ENCODE measurements around the gene FLRT2. TPM values are rescaled to one million over a fixed set of nuclear protein-coding genes. Genes with fewer than 3 reads are reported as not detected.

Gene FLRT2
- total RNA-seq, 1 experiment from 2014 or later = 0.17 TPM

- H3K9ac ChIP-seq (ENCODE audit: low read length) = no peak overlapping the region
- no peaks in the 10 kb centered on the region for H3K36me3 ChIP-seq (ENCODE audit: control insufficient read depth in 1 of 2, insufficient read depth in 2 of 2, low read length in 2 of 2)
- ChIA-PET CTCF (no interaction called here), POLR2A (no interaction called here), RAD21 (ENCODE audit: low non-redundant PET in 1 of 2, low total read pairs in 2 of 2, uncharacterized antibody in 2 of 2, unreplicated experiment in 2 of 2) (no interaction called here)
- H3K27ac ChIP-seq (ENCODE audit: low read depth, low read length) = no peak overlapping the region
- H2AFZ ChIP-seq (ENCODE audit: low read depth, low read length, poor library complexity, severe bottlenecking) = no peak overlapping the region
- BruUV-seq (replicated peaks) = no TSS peak
- ATAC-seq = no peak
- no peaks in the 10 kb centered on the region for H4K20me1 ChIP-seq (ENCODE audit: insufficient read depth)
- peaks cover 14 to 23% of the 10 kb centered on the region in 2 experiments; a peak in 2 of 4 replicates for H3K9me3 ChIP-seq (ENCODE audit: control insufficient read depth in 1 of 2, insufficient read depth in 1 of 2, low read depth in 1 of 2, low read length in 2 of 2)
- intact Hi-C loops (cut with micrococcal nuclease) = no loop called here
- H3K4me3 ChIP-seq (replicated peaks in 1 of 2; ENCODE audit: low read depth in 1 of 2, low read length in 2 of 2) = no peak overlapping the region
- H3K27me3 ChIP-seq (ENCODE audit: insufficient read depth, low read length) = no peaks in the 10 kb centered on the region
- no peak for DNase-seq (ENCODE audit: low read depth, low spot score)
- no peak overlapping the region for H3K4me2 ChIP-seq (ENCODE audit: low read length)
- no peaks in the 10 kb centered on the region for H3K79me2 ChIP-seq (ENCODE audit: insufficient read depth, low read length)
- no peaks in the 10 kb centered on the region for H3K9me2 ChIP-seq (ENCODE audit: insufficient read depth)
- TF ChIP-seq ZBTB33 (IDR thresholded peaks at IDR 0.05; ENCODE audit: extremely low read depth, insufficient replicate concordance, low read length) = no peak
- no peak for TF ChIP-seq CTCF (IDR thresholded peaks at IDR 0.05 in 2 of 3, conservative IDR thresholded peaks at IDR 0.05 in 1 of 3; ENCODE audit: borderline replicate concordance in 1 of 3, insufficient read depth in 1 of 3, low read depth in 2 of 3, low read length in 2 of 3)
- TF ChIP-seq CBX3 (IDR thresholded peaks at IDR 0.05; ENCODE audit: low read depth) = no peak
- no peak for TF ChIP-seq ATF3 (IDR thresholded peaks at IDR 0.05)
- TF ChIP-seq EZH2phosphoT487 (IDR thresholded peaks at IDR 0.05; ENCODE audit: borderline replicate concordance) = no peak
- TF ChIP-seq ZNF274 (IDR thresholded peaks at IDR 0.05; ENCODE audit: low read depth, low read length) = no peak
- TF ChIP-seq ELF1 (IDR thresholded peaks at IDR 0.05; ENCODE audit: borderline replicate concordance, low read depth) = no peak
- TF ChIP-seq EZH2 (IDR thresholded peaks at IDR 0.05) = no peak
- TF ChIP-seq ZFX (IDR thresholded peaks at IDR 0.05) = no peak
- TF ChIP-seq YY1 (IDR thresholded peaks at IDR 0.05; ENCODE audit: extremely low read depth, insufficient replicate concordance, low read depth, low read length) = no peak
- TF ChIP-seq FOSL1 (IDR thresholded peaks at IDR 0.05; ENCODE audit: low read depth) = no peak
- TF ChIP-seq JUND (IDR thresholded peaks at IDR 0.05) = no peak
- TF ChIP-seq RAD21 (IDR thresholded peaks at IDR 0.05; ENCODE audit: low read depth) = no peak
- TF ChIP-seq SP1 (IDR thresholded peaks at IDR 0.05; ENCODE audit: low read depth) = no peak
- no peak for TF ChIP-seq SRF (IDR thresholded peaks at IDR 0.05; ENCODE audit: low read depth)
- no peak for TF ChIP-seq EGR1 (IDR thresholded peaks at IDR 0.05; ENCODE audit: low read depth)
- H3K4me1 ChIP-seq (ENCODE audit: control insufficient read depth in 1 of 2, insufficient read depth in 2 of 2, low read length in 2 of 2) = no peaks in the 10 kb centered on the region
Observed at GRCh38 chr14:85625925-85626585, 96.1 kb downstream of the FLRT2 start.

Data from HCT116 (cell line).